ENCODE data around the gene EDC3. TPM values are rescaled to one million over a fixed set of nuclear protein-coding genes. Genes with fewer than 3 reads are reported as not detected.

Gene EDC3
- total and polyA plus RNA-seq, 2 of the 4 experiments (the other 2 are of a cell fraction) = 16.8 to 38.0 TPM

- H3K4me1 ChIP-seq (ENCODE audit: control insufficient read depth, insufficient read depth, low read length) = no peaks in the 10 kb centered on the region
- no peak overlapping the region for H2AK5ac ChIP-seq (ENCODE audit: low read depth, low read length)
- no peak overlapping the region for H4K91ac ChIP-seq (ENCODE audit: insufficient read depth, low read depth, low read length)
- dilution Hi-C loops (cut with HindIII; ENCODE audit: low sequenced_read_pairs, unreplicated experiment) = no loop called here
- no peaks in the 10 kb centered on the region for H3K9me3 ChIP-seq (ENCODE audit: control insufficient read depth, insufficient read depth, low read length)
- H3K18ac ChIP-seq (ENCODE audit: low read depth, low read length) = no peak overlapping the region
- no peak overlapping the region for H3K4me3 ChIP-seq (ENCODE audit: insufficient read depth, low read depth, low read length)
- H3K23ac ChIP-seq (ENCODE audit: low read depth, low read length) = no peak overlapping the region
- peaks cover 0 to 20% of the 10 kb centered on the region in 2 experiments; a peak in 3 of 4 replicates for H3K79me1 ChIP-seq (ENCODE audit: low read depth in 1 of 2, low read length in 2 of 2)
- H3K27me3 ChIP-seq (ENCODE audit: control insufficient read depth, insufficient read depth, low read length) = no peaks in the 10 kb centered on the region
- no peak overlapping the region for H3K56ac ChIP-seq (ENCODE audit: extremely low read depth, insufficient read depth, low read length)
- TF ChIP-seq RAD21 (IDR thresholded peaks at IDR 0.05; ENCODE audit: low read length) (peak; percentile 68), MAFK (IDR thresholded peaks at IDR 0.05; ENCODE audit: low read depth, low read length) (no peak), ELK1 (IDR thresholded peaks at IDR 0.05; ENCODE audit: borderline replicate concordance, low read depth, low read length) (no peak), USF2 (IDR thresholded peaks at IDR 0.05; ENCODE audit: low read depth, low read length) (no peak), MAZ (IDR thresholded peaks at IDR 0.05; ENCODE audit: borderline replicate concordance, low read depth, low read length) (no peak), NFE2L2 (IDR thresholded peaks at IDR 0.05; ENCODE audit: low read depth, low read length) (no peak), CTCF (conservative IDR thresholded peaks at IDR 0.05; ENCODE audit: low read depth, low read length) (peak; percentile 74), CEBPB (IDR thresholded peaks at IDR 0.05; ENCODE audit: low read depth, low read length) (no peak), BHLHE40 (IDR thresholded peaks at IDR 0.05; ENCODE audit: low read depth, low read length) (no peak), RCOR1 (IDR thresholded peaks at IDR 0.05; ENCODE audit: insufficient replicate concordance, low read length) (no peak), SMC3 (IDR thresholded peaks at IDR 0.05; ENCODE audit: low read depth, low read length) (peak; percentile 73), CHD1 (IDR thresholded peaks at IDR 0.05; ENCODE audit: low read depth, low read length) (no peak), FOS (IDR thresholded peaks at IDR 0.05; ENCODE audit: low read depth, low read length) (no peak), RFX5 (IDR thresholded peaks at IDR 0.05; ENCODE audit: low read depth, low read length) (no peak), POLR2A (IDR thresholded peaks at IDR 0.05; ENCODE audit: low read depth, low read length) (no peak), MXI1 (IDR thresholded peaks at IDR 0.05; ENCODE audit: borderline replicate concordance, low read depth, low read length) (no peak)
- H3K4ac ChIP-seq (ENCODE audit: low read depth, low read length) = no peak overlapping the region
- H3K9me1 ChIP-seq (ENCODE audit: insufficient read depth, low read length) = no peaks in the 10 kb centered on the region
- no peak overlapping the region for H2BK15ac ChIP-seq (ENCODE audit: low read depth, low read length)
- H2BK5ac ChIP-seq (ENCODE audit: low read depth, low read length, poor library complexity, severe bottlenecking) = no peak overlapping the region
- WGBS, 2 experiments (ENCODE audit: extremely low coverage in 2 of 2, insufficient read length in 1 of 2) = 62% methylated on average over 2 of the region's 8 CpGs; no CpG with 5 or more reads in 1 of the 2 experiments
- H3K14ac ChIP-seq (replicated peaks; ENCODE audit: low read depth, low read length) = no peak overlapping the region
- ChIA-PET CTCF (interaction anchor here (0.5 to 2.0 kb wide), 10 partner anchors 9 to 146 kb away, joined by 3 to 15 read pairs (median 3); no protein-coding TSS in a partner anchor), POLR2A (ENCODE audit: unreplicated experiment) (no interaction called here)
- peaks cover 75% of the 10 kb centered on the region for H3K36me3 ChIP-seq (ENCODE audit: control insufficient read depth, insufficient read depth, low read length)
- H4K5ac ChIP-seq (ENCODE audit: low read depth, low read length) = no peak overlapping the region
- no peak overlapping the region for H3K9ac ChIP-seq (ENCODE audit: low read depth, low read length)
- no peak overlapping the region for H2AK9ac ChIP-seq (replicated peaks; ENCODE audit: low read depth, low read length, poor library complexity)
- no TSS peak for BruUV-seq (replicated peaks)
- peaks cover 46% of the 10 kb centered on the region for H4K20me1 ChIP-seq (ENCODE audit: insufficient read depth, low read length)
- H3K4me2 ChIP-seq (ENCODE audit: low read depth, low read length) = no peak overlapping the region
- H2AFZ ChIP-seq (replicated peaks; ENCODE audit: low read length, poor library complexity) = no peak overlapping the region
- no peak overlapping the region for H2BK20ac ChIP-seq (ENCODE audit: low read depth, low read length)
- H2BK120ac ChIP-seq (ENCODE audit: low read depth, low read length) = no peak overlapping the region
- H3K27ac ChIP-seq (ENCODE audit: insufficient read depth, low read length) = no peak overlapping the region
- intact Hi-C loops (cut with micrococcal nuclease) = loop anchor here (1.0 kb wide), 1 partner anchor 259 kb away; no protein-coding TSS in a partner anchor
- in situ Hi-C loops (cut with MboI; ENCODE audit: low sequenced_read_pairs) = no loop called here
- ATAC-seq (ENCODE audit: low read depth) (peak; percentile 73), DNase-seq (peak; percentile 45)
- no peak overlapping the region for H4K8ac ChIP-seq (ENCODE audit: low read depth in 2 of 2, low read length in 2 of 2)
These were observed 63.8 kb downstream of the EDC3 start for GRCh38 chr15:74631935-74632560.

All from IMR-90 (cell line).